K562 (cell line): ENCODE results near the gene ARHGAP9. TPM values are rescaled to one million over a fixed set of nuclear protein-coding genes. Genes with fewer than 3 reads are reported as not detected.

Source experiments
- BACH1 ChIP-seq: fragments of 200-800 bp; sonication (Bioruptor generic); IDR thresholded peaks from 2 replicates; pipeline ENCODE4 v1.6.1; 2016; ENCODE audit warnings: missing genetic modification characterization, missing compliant biosample characterization
- EP400 ChIP-seq: fragments of 450-650 bp; IDR thresholded peaks from 2 replicates; pipeline ENCODE4 v1.6.1; 2017; ENCODE audit warnings: antibody characterized with exemption, mild to moderate bottlenecking, moderate library complexity
- GABPA ChIP-seq: fragments of 200-800 bp; sonication (Bioruptor generic); conservative IDR thresholded peaks from 2 replicates; pipeline ENCODE4 v1.6.1; 2016; ENCODE audit warnings: low read depth, missing genetic modification characterization, missing compliant biosample characterization
- HDAC2 ChIP-seq: fragments of 450-650 bp; IDR thresholded peaks from 2 replicates; pipeline ENCODE4 v1.6.1; 2016; ENCODE audit warnings: mild to moderate bottlenecking
- KLF10 ChIP-seq: fragments of 250-450 bp; sonication (Bioruptor Pico); IDR thresholded peaks from 2 replicates; pipeline ENCODE4 v1.6.1; 2021; ENCODE audit warnings: matching md5 sums
- NFE2 ChIP-seq: IDR thresholded peaks from 2 replicates; pipeline ENCODE4 v1.6.1; 2014; ENCODE audit warnings: antibody characterized with exemption, low read depth
- ZFP30 ChIP-seq: fragments of 250-450 bp; sonication (Bioruptor Pico); IDR thresholded peaks from 2 replicates; pipeline ENCODE4 v1.8.0; 2022; ENCODE audit warnings: moderate library complexity, mild to moderate bottlenecking, inconsistent platforms, borderline replicate concordance
- ZNF253 ChIP-seq: fragments of 250-450 bp; sonication (Bioruptor Pico); conservative IDR thresholded peaks from 2 replicates; pipeline ENCODE4 v1.6.1; 2021; ENCODE audit warnings: mild to moderate bottlenecking
- polyA plus RNA-seq, 8 experiments: library from polyadenylated mRNA; depleted of rRNA in 4 of 8; stranded (reverse) in 5 of 8; unstranded in 3 of 8; fragments of >200 nt; fragmentation: Nextera tagmentation in 2 of 8; fragmentation: Illumina TruSeq in 1 of 8; extraction: Ambion mirVana in 2 of 8; extraction: Trizol in 1 of 8; gene quantifications; 2 replicates each; pipeline versions ENCODE4 v1.2.1 to v1.2.3, GENCODE V29; 2011 to 2014; ENCODE audit warnings: inconsistent platforms in 1 of 8, missing spikeins in 1 of 8
- total RNA-seq, 7 experiments: library from RNA; depleted of rRNA in 6 of 7; stranded (reverse); fragments of >200 nt in 6 of 7; fragmentation: Illumina TruSeq in 2 of 7; extraction: Trizol in 2 of 7; gene quantifications; 2 replicates each; pipeline versions ENCODE4 v1.2.1 to v1.2.3, GENCODE V29; 2011 to 2021; ENCODE audit warnings: low replicate concordance in 1 of 7
- TF ChIP-seq, protein P1 (sequence below): sonication (generic); formaldehyde crosslinking; IDR thresholded peaks from 2 replicates; pipeline ENCODE4 v1.8.1; 2023; ENCODE audit warnings: missing genetic modification reagents, mild to moderate bottlenecking, borderline replicate concordance
- TF ChIP-seq, protein P2 (sequence below): sonication (generic); formaldehyde crosslinking; IDR thresholded peaks from 2 replicates; pipeline ENCODE4 v1.8.0; 2022; ENCODE audit warnings: mild to moderate bottlenecking, missing genetic modification reagents
- TF ChIP-seq, protein P3 (sequence below): fragments of 250-450 bp; sonication (Bioruptor Pico); IDR thresholded peaks from 2 replicates; pipeline ENCODE4 v1.6.1; 2021; ENCODE audit warnings: mild to moderate bottlenecking
- TF ChIP-seq, protein P4 (sequence below): sonication (generic); formaldehyde crosslinking; IDR thresholded peaks from 2 replicates; pipeline ENCODE4 v1.8.0; 2022; ENCODE audit warnings: missing genetic modification reagents, mild to moderate bottlenecking, moderate library complexity, borderline replicate concordance

ARHGAP9 gene
- total and polyA plus RNA-seq, 9 of the 15 experiments (the other 6 are each of a cell fraction or from before 2014, with no cell fraction given): 1.5 to 10.2 (median 5.1) TPM

GRCh38 chr12:57462251-57462911, 17.3 kb downstream of the ARHGAP9 start (continued):
- TF ChIP-seq, protein P1, sequence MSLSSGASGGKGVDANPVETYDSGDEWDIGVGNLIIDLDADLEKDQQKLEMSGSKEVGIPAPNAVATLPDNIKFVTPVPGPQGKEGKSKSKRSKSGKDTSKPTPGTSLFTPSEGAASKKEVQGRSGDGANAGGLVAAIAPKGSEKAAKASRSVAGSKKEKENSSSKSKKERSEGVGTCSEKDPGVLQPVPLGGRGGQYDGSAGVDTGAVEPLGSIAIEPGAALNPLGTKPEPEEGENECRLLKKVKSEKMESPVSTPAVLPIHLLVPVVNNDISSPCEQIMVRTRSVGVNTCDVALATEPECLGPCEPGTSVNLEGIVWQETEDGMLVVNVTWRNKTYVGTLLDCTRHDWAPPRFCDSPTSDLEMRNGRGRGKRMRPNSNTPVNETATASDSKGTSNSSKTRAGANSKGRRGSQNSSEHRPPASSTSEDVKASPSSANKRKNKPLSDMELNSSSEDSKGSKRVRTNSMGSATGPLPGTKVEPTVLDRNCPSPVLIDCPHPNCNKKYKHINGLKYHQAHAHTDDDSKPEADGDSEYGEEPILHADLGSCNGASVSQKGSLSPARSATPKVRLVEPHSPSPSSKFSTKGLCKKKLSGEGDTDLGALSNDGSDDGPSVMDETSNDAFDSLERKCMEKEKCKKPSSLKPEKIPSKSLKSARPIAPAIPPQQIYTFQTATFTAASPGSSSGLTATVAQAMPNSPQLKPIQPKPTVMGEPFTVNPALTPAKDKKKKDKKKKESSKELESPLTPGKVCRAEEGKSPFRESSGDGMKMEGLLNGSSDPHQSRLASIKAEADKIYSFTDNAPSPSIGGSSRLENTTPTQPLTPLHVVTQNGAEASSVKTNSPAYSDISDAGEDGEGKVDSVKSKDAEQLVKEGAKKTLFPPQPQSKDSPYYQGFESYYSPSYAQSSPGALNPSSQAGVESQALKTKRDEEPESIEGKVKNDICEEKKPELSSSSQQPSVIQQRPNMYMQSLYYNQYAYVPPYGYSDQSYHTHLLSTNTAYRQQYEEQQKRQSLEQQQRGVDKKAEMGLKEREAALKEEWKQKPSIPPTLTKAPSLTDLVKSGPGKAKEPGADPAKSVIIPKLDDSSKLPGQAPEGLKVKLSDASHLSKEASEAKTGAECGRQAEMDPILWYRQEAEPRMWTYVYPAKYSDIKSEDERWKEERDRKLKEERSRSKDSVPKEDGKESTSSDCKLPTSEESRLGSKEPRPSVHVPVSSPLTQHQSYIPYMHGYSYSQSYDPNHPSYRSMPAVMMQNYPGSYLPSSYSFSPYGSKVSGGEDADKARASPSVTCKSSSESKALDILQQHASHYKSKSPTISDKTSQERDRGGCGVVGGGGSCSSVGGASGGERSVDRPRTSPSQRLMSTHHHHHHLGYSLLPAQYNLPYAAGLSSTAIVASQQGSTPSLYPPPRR (CRISPR knock-in tag): no peak; the same call in 1 of the 2 replicates
- no peak for TF ChIP-seq ZFP30
- TF ChIP-seq EP400: peak; percentile 72
- no peak for TF ChIP-seq ZNF253 (CRISPR knock-in tag)
- TF ChIP-seq HDAC2: peak; percentile 88
- TF ChIP-seq NFE2: no peak
- TF ChIP-seq BACH1: no peak
- TF ChIP-seq, protein P2, sequence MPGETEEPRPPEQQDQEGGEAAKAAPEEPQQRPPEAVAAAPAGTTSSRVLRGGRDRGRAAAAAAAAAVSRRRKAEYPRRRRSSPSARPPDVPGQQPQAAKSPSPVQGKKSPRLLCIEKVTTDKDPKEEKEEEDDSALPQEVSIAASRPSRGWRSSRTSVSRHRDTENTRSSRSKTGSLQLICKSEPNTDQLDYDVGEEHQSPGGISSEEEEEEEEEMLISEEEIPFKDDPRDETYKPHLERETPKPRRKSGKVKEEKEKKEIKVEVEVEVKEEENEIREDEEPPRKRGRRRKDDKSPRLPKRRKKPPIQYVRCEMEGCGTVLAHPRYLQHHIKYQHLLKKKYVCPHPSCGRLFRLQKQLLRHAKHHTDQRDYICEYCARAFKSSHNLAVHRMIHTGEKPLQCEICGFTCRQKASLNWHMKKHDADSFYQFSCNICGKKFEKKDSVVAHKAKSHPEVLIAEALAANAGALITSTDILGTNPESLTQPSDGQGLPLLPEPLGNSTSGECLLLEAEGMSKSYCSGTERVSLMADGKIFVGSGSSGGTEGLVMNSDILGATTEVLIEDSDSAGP (CRISPR knock-in tag): no peak
- 0 out of 2 replicates have a peak, but pooled peaks have one; percentile 24 for TF ChIP-seq GABPA
- TF ChIP-seq, protein P3, sequence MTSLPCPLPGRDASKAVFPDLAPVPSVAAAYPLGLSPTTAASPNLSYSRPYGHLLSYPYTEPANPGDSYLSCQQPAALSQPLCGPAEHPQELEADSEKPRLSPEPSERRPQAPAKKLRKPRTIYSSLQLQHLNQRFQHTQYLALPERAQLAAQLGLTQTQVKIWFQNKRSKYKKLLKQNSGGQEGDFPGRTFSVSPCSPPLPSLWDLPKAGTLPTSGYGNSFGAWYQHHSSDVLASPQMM (CRISPR knock-in tag): no peak
- TF ChIP-seq, protein P4, sequence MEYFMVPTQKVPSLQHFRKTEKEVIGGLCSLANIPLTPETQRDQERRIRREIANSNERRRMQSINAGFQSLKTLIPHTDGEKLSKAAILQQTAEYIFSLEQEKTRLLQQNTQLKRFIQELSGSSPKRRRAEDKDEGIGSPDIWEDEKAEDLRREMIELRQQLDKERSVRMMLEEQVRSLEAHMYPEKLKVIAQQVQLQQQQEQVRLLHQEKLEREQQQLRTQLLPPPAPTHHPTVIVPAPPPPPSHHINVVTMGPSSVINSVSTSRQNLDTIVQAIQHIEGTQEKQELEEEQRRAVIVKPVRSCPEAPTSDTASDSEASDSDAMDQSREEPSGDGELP: peak; percentile 91
- TF ChIP-seq KLF10 (CRISPR knock-in tag): no peak
